GM18909 (cell line): Measurements from ENCODE around the gene CAMTA1.

ENCODE experiments used
- ATAC-seq: cut with Tn5 transposase; IDR thresholded peaks from one replicate; pipeline ENCODE4 v1.9.1; 2021; ENCODE audit warnings: mild to moderate bottlenecking; ENCODE audit not compliant: unreplicated experiment, poor library complexity

CAMTA1 gene

GRCh38 chr1:7011826-7012225, 226.6 kb downstream of the CAMTA1 start:
- no peak for ATAC-seq

DNA sequence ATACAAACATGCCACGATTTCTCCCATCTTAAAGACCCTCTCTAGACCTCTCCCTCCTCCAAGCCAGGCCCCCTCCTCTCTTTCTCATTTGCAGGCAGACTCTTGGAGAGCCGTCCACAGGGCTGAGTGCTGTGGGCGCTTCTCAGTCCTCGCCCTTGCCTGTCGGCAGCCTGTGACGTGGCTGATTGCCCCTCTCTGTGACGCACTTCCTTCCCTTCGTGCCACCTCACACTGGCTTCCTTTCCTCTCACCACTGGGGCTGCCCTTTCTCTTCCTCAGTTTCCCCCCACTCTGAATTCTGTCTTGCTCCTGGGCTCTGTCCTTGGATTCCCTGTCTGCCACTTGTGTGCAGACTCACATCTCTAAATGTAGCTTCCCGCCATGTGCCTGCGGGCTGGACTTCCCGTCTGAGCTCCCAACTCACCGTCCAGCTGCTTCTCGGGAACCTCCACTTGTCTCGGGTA, 227.2 kb downstream of the CAMTA1 start:
- ATAC-seq, result no peak

- ATAC-seq, result no peak
These were observed 228.8 kb downstream of the CAMTA1 start for GRCh38 chr1:7013833-7014639.

DNA sequence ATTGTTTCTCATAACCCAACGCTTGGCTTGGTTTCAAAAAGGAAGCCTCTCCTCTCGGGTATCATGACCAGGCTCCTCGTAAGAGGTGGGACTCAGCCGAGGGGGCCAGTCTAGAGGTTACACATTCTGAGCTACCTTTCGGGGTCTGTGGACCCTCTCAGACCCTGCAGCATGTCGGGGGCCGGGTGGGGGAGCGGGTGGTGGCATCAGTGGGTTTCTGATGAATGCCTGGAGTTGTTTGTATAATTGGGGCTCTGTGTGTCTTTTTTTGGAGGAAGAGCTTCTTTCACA, 229.3 kb downstream of the CAMTA1 start:
- no peak for ATAC-seq

DNA sequence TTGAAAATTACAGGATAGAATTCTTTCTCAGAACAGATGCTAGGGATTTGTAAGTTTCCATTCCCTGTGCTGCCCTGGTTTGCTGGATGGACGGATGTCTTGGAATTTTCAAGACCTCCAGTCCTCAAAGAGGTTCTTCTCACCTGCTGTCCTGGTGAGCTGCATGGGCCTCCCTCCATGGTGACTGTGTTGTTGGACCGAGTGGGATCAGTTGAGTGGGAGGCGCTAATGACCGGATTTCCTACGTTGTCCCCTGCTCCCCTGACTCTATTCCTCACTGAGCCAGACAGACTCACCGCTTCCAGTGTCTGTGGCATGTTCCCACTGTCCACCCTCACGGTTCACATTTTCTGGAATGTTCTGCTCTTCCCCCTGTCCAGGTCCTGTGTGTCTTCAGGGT, 229.8 kb downstream of the CAMTA1 start:
- no peak for ATAC-seq

- no peak for ATAC-seq
These were observed 233.1 kb downstream of the CAMTA1 start for GRCh38 chr1:7018351-7018750.

- no peak for ATAC-seq
These were observed 233.6 kb downstream of the CAMTA1 start for GRCh38 chr1:7018826-7019225.

GRCh38 chr1:7019510-7019909, 234.3 kb downstream of the CAMTA1 start:
- ATAC-seq, result no peak

DNA sequence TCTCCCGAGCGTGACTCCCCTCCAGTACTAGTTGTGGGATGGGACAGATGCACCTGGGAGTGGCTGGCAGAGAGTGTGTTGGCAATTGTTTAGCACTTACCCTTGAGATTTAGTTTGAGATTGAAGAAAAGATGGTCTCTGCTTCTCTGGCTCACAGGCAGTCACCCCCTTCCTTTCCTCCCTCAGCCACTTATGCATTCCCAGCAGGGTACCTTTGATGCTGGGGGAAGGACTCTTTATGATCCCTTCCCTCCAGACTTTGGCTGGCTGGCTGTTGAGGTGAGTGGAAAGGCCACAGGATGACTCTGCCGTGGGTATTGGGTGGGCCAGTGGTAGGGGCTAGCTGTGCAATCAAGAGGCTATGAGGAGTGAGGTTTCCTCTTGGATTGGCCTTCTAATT, 236.8 kb downstream of the CAMTA1 start:
- ATAC-seq, result no peak

- no peak for ATAC-seq
These were observed 239.8 kb downstream of the CAMTA1 start for GRCh38 chr1:7025013-7025412.

- ATAC-seq, result no peak
These were observed 240.9 kb downstream of the CAMTA1 start for GRCh38 chr1:7026169-7026568.

DNA sequence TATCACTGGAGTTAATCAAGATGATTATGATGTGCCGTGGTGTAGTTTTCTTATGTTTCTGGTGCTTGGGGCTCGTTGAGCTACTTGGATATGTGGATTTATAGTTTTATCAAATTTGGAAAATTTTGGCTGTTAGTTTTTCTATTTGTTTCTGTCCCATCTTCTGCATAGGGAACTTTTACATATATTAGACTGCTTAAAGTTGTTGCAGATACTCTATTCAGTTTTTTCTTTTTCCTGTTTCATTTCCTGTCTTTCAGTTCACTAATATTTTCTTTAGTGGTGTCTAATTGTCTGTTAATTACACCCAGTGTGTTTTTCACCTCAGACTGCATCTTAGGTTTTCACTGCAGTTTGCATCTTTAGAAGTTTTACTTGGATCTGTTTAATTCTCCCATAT, 247.7 kb downstream of the CAMTA1 start:
- no peak for ATAC-seq

- ATAC-seq, result no peak
These were observed 251.1 kb downstream of the CAMTA1 start for GRCh38 chr1:7036386-7036785.

GRCh38 chr1:7039590-7040220, 254.5 kb downstream of the CAMTA1 start:
- ATAC-seq, result no peak

GRCh38 chr1:7040969-7041695, 255.9 kb downstream of the CAMTA1 start:
- no peak for ATAC-seq

GRCh38 chr1:7042322-7043190, 257.3 kb downstream of the CAMTA1 start:
- no peak for ATAC-seq

GRCh38 chr1:7043191-7043549, 257.9 kb downstream of the CAMTA1 start:
- no peak for ATAC-seq

- no peak for ATAC-seq
These were observed 258.7 kb downstream of the CAMTA1 start for GRCh38 chr1:7043719-7044535.

DNA sequence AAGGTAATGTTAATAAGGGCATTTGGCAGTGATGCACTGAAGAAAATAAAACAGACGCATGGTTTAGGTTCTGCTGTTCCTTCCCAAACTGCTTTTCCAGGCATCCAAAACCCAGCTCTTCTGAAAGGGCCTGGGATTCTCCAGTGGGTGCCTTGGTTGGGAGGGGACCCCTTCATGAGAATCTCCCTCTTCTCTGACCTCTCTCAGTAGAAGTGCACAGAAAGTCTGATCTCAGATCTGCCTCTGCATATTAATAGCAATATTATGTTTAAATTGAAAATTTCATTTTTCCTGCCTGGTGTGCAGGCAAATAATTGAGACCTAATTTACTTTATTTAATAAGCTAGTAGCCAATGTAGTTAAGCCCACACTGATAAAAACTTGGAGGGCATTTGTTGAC, 260.6 kb downstream of the CAMTA1 start:
- ATAC-seq, result no peak

- no peak for ATAC-seq
These were observed 261.1 kb downstream of the CAMTA1 start for GRCh38 chr1:7046314-7046713.
